ENCODE data around the gene DCC. TPM values are rescaled to one million over a fixed set of nuclear protein-coding genes. Genes with fewer than 3 reads are reported as not detected.

DCC gene
- total RNA-seq, 1 experiment from 2014 or later, result 0.72 TPM

DNA sequence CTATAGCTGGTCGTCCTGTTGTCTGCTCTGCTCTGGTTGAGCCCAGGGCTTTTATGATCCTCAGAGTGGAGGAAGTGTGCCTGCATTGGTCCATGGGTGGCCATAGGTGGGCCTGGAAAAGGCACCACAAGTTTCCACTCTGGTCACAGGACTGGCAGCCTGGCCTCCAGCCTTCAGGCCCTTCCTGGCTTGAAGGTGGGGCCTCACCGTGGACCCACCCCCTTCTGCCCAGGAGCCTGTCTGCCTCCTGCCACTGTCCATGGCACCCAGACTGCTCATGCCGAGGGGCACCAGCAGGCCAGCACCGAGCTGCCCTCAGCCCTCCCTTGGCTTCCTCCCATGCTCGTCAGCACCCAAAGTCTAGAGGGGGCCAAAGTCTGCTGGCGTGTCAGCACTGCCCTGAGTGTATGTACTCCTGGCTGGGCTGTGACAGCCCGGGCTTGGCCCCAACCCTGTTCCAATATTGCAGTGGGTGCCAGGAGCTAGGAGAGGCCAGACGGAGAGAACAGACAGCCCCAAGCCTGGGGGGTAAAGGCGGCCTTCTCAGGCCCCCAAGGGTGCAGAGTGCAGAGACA, 529.4 kb downstream of the DCC start (continued):
- TF ChIP-seq, protein P1, sequence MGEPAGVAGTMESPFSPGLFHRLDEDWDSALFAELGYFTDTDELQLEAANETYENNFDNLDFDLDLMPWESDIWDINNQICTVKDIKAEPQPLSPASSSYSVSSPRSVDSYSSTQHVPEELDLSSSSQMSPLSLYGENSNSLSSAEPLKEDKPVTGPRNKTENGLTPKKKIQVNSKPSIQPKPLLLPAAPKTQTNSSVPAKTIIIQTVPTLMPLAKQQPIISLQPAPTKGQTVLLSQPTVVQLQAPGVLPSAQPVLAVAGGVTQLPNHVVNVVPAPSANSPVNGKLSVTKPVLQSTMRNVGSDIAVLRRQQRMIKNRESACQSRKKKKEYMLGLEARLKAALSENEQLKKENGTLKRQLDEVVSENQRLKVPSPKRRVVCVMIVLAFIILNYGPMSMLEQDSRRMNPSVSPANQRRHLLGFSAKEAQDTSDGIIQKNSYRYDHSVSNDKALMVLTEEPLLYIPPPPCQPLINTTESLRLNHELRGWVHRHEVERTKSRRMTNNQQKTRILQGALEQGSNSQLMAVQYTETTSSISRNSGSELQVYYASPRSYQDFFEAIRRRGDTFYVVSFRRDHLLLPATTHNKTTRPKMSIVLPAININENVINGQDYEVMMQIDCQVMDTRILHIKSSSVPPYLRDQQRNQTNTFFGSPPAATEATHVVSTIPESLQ (CRISPR knock-in tag; IDR thresholded peaks at IDR 0.05), result no peak
- no peak for TF ChIP-seq ZNF232 (CRISPR knock-in tag; IDR thresholded peaks at IDR 0.05)

DNA sequence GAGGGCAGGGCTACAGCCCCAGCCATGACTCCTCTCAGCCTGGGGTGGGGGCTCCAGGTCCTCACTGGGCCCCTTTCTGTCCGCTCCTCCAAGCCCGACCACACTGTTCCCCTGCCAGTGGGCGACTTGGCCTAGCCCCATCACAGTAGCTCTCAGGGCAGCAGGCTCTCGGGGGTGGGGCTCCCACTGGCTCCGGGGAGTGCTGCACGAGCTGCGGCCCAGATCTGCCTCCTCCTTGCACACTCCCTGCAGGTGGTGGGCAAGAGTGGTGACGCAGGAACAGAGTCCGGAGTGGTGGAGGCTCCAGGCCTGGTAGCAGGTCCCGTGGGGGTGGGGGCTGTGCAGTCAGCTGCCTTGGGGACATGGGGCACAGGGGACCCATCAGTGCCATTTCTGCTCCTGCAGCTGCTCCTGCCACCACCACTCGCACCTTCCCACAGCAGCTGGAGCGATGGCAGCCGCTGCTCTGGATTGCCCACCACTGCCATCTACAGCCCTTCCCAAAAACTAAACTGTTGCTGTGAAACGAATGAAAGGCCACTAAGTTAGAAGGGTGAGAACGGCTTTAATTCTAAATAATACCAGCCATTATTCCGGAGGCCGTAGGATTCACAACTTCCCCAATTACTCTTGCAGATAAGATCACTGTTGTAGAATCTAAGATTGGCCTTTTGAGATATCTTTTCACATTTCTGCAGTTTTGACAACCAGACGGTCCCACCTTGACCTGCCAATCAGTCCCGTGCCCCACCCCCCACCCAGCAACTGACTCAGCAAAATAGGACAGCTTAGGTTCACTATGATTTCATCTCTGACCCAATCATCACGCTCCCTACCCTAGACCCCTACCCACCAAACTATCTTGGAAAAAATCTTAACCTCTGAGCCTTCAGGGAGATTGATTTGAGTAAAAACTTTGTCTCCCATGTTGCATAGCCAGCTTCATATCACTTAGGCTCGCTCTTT, 530.2 kb downstream of the DCC start:
- ATAC-seq (peak; percentile 93), DNase-seq (ENCODE audit: low spot score) (peak; percentile 46)
- Mint-ChIP-seq H3K36me3 (no peaks in the 10 kb centered on the region), H3K9me3 (no peaks in the 10 kb centered on the region), H3K27ac (no peak overlapping the region; the same call in 1 of the 2 replicates), H3K4me3 (no peak overlapping the region), H3K4me1 (peaks cover 6% of the 10 kb centered on the region), H3K27me3 (ENCODE audit: low read depth) (no peaks in the 10 kb centered on the region)
- ChIA-PET CTCF (interaction anchor here (0.6 to 2.1 kb wide), 5 partner anchors 34 to 683 kb away, joined by 3 to 12 read pairs (median 3); partner anchors contain the start of gene DCC), POLR2A (no interaction called here)
- no peak for TF ChIP-seq SMAD3 (CRISPR knock-in tag; IDR thresholded peaks at IDR 0.05; ENCODE audit: borderline replicate concordance)
- TF ChIP-seq, protein P2, sequence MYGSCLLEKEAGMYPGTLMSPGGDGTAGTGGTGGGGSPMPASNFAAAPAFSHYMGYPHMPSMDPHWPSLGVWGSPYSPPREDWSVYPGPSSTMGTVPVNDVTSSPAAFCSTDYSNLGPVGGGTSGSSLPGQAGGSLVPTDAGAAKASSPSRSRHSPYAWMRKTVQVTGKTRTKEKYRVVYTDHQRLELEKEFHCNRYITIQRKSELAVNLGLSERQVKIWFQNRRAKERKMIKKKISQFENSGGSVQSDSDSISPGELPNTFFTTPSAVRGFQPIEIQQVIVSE (CRISPR knock-in tag; IDR thresholded peaks at IDR 0.05; ENCODE audit: borderline replicate concordance), result no peak

DNA sequence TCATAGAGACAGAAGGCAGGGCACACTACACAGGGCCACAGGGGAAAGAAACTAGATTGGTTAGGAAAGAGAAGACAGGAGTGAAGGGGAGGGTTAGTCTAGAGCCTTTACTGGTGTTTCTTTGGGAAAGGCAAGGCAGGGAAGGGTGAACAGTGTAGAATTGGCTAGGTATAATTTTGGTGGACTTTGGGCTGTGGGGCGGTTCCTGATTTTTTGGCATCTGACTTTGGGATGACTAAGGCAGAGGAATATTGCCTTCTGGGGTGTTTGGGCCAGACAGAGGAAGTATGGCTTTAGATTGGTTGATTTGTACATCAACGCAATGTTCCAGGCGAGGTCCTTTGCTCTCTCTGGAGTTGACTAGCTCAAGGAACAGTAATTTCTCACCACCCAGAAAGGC, 534.8 kb downstream of the DCC start:
- ChIA-PET CTCF (no interaction called here), POLR2A (no interaction called here)
- ATAC-seq (no peak), DNase-seq (ENCODE audit: low spot score) (no peak)
- no peak overlapping the region for H3K4me3 Mint-ChIP-seq
- no peak for TF ChIP-seq GRHL2 (CRISPR knock-in tag; IDR thresholded peaks at IDR 0.05; ENCODE audit: insufficient replicate concordance, severe bottlenecking)
- TF ChIP-seq, protein P3, sequence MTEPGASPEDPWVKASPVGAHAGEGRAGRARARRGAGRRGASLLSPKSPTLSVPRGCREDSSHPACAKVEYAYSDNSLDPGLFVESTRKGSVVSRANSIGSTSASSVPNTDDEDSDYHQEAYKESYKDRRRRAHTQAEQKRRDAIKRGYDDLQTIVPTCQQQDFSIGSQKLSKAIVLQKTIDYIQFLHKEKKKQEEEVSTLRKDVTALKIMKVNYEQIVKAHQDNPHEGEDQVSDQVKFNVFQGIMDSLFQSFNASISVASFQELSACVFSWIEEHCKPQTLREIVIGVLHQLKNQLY (CRISPR knock-in tag; IDR thresholded peaks at IDR 0.05), result no peak
- no peak for TF ChIP-seq NFYB (CRISPR knock-in tag; conservative IDR thresholded peaks at IDR 0.05; ENCODE audit: low read depth)
- no peak for TF ChIP-seq ZNF416 (CRISPR knock-in tag; IDR thresholded peaks at IDR 0.05)
- no peak for TF ChIP-seq ZNF121 (CRISPR knock-in tag; IDR thresholded peaks at IDR 0.05)
- no peak for TF ChIP-seq NFE2L1 (CRISPR knock-in tag; IDR thresholded peaks at IDR 0.05)
- TF ChIP-seq, protein P4, sequence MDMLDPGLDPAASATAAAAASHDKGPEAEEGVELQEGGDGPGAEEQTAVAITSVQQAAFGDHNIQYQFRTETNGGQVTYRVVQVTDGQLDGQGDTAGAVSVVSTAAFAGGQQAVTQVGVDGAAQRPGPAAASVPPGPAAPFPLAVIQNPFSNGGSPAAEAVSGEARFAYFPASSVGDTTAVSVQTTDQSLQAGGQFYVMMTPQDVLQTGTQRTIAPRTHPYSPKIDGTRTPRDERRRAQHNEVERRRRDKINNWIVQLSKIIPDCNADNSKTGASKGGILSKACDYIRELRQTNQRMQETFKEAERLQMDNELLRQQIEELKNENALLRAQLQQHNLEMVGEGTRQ (CRISPR knock-in tag; IDR thresholded peaks at IDR 0.05), result no peak
- no peak for TF ChIP-seq ZNF232 (CRISPR knock-in tag; IDR thresholded peaks at IDR 0.05)
- TF ChIP-seq, protein P5, sequence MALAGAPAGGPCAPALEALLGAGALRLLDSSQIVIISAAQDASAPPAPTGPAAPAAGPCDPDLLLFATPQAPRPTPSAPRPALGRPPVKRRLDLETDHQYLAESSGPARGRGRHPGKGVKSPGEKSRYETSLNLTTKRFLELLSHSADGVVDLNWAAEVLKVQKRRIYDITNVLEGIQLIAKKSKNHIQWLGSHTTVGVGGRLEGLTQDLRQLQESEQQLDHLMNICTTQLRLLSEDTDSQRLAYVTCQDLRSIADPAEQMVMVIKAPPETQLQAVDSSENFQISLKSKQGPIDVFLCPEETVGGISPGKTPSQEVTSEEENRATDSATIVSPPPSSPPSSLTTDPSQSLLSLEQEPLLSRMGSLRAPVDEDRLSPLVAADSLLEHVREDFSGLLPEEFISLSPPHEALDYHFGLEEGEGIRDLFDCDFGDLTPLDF (CRISPR knock-in tag; IDR thresholded peaks at IDR 0.05), result no peak
- no peak for TF ChIP-seq ELF4 (CRISPR knock-in tag; IDR thresholded peaks at IDR 0.05; ENCODE audit: low read depth)
- TF ChIP-seq CREB1 (CRISPR knock-in tag; IDR thresholded peaks at IDR 0.05), result no peak
- TF ChIP-seq ZNF317 (CRISPR knock-in tag; IDR thresholded peaks at IDR 0.05; ENCODE audit: borderline replicate concordance, low read depth), result no peak
- TF ChIP-seq NR3C1 (CRISPR knock-in tag; conservative IDR thresholded peaks at IDR 0.05; ENCODE audit: low read depth), result no peak
- TF ChIP-seq, protein P6, sequence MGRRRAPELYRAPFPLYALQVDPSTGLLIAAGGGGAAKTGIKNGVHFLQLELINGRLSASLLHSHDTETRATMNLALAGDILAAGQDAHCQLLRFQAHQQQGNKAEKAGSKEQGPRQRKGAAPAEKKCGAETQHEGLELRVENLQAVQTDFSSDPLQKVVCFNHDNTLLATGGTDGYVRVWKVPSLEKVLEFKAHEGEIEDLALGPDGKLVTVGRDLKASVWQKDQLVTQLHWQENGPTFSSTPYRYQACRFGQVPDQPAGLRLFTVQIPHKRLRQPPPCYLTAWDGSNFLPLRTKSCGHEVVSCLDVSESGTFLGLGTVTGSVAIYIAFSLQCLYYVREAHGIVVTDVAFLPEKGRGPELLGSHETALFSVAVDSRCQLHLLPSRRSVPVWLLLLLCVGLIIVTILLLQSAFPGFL (CRISPR knock-in tag; IDR thresholded peaks at IDR 0.05; ENCODE audit: borderline replicate concordance), result no peak
- no peak for TF ChIP-seq JAZF1 (CRISPR knock-in tag; IDR thresholded peaks at IDR 0.05)
- no peak for TF ChIP-seq FOXK1 (CRISPR knock-in tag; IDR thresholded peaks at IDR 0.05)
- TF ChIP-seq, protein P7, sequence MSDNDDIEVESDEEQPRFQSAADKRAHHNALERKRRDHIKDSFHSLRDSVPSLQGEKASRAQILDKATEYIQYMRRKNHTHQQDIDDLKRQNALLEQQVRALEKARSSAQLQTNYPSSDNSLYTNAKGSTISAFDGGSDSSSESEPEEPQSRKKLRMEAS (CRISPR knock-in tag; IDR thresholded peaks at IDR 0.05), result no peak
- H3K36me3 Mint-ChIP-seq, result no peaks in the 10 kb centered on the region
- H3K27ac Mint-ChIP-seq, result no peak overlapping the region
- H3K27me3 Mint-ChIP-seq (ENCODE audit: low read depth), result no peaks in the 10 kb centered on the region
- H3K9me3 Mint-ChIP-seq, result no peaks in the 10 kb centered on the region
- peaks cover 6% of the 10 kb centered on the region for H3K4me1 Mint-ChIP-seq
